NCI-H526 treated with DMSO at 0.1 percent for 48 hours (cell line): ENCODE results near the gene AMOTL1.

Source experiments
- DNase-seq: peaks from one replicate; lab custom pipeline; 2025; lab: John Stamatoyannopoulos, UW

AMOTL1 gene

DNA sequence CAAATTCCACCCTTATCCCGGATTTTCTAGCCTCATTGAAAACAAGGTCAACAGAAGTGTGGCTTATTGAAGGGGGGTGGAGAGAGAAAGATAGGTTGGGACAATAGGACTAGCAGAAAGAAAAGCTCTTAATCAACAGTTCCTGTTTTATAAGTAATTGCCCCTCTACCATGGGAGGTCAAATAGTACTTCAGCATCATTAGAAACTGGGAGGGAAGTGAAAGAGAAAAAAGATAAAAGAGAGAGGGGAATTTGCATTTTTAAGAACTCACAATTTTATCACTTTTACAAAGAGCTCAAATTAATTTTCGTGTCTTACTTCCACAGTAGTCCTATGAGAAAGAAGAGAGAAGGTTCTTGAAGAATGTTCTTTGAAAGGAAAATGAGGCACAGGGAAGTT is 89.2 kb downstream of the AMOTL1 start:
- DNase-seq = no peak

DNA sequence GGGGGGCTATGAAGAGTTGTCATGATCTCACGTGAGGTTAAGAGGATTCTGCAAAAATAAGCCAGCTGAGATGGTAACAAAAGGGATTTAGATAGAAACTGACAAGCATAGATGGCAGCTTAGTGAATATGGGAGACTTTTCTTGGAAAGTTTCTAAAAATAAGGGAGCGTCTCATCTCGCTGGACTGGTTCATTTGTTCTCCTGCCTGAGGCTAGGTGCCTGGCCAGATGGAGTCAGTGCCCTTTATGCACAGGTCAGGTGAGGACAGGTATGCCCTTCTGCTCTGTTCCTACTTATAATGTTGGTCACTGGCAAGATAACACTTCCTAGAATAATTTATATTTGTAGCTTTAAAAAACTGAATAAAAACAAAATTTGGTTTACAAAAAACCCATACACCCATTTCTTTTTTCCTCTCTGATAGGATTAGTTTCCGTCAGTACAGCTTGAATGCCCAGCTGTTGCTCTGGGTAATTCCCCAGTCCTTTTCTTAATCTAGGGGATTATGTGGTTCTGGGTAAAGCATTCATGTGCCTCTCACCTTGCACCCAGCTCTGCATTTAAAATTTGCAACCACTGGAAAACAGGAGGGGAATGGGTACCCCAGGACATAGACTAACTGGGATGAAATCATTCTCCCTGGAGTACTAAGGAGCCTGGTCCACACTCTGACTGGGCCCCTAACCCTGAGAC is 90.0 kb downstream of the AMOTL1 start:
- no peak for DNase-seq

DNA sequence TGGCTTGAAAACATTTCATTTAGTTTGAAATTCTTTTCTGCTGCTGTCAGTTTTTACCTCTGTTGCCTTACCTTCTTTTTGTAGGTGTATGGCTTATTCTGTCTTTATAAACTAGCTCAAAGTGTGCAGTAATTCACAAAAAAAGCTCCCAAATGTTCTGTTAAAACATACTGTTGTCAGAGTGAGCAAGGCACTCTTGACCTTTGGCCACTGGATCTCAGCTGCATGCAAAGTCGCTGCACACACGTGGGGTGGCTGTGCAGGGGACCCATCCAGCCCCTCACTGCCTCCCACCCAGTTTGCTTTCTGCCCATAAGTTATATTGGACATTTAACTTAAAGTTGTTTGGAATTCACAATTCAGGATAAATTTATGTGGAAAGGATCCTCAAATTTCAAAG is 92.2 kb downstream of the AMOTL1 start:
- no peak for DNase-seq

DNA sequence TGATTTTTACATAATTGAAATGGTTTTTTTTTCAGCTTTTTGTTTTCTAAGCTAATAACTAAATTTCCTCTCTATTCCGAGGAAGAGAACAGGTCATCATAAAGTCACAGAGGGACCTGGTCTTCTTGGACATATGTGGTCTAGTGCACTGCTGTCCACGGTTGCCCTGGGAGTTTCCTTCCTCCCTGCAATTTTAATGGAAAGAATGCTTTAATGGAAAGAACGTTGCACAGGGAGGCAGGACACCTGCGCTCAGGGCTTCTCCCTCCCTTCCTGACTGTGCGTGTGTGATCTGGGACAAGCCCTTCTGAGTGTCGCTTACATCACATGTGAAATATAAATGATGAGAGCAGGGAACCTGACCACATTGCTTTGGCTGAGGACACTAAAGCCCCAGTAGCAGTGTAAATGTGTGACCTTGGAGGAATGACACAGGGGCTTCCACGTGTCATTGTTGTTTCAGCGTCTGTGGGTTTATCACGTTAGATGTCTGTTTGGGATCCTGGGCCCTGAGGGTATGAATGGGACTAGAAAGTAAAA is 93.2 kb downstream of the AMOTL1 start:
- DNase-seq = no peak

DNA sequence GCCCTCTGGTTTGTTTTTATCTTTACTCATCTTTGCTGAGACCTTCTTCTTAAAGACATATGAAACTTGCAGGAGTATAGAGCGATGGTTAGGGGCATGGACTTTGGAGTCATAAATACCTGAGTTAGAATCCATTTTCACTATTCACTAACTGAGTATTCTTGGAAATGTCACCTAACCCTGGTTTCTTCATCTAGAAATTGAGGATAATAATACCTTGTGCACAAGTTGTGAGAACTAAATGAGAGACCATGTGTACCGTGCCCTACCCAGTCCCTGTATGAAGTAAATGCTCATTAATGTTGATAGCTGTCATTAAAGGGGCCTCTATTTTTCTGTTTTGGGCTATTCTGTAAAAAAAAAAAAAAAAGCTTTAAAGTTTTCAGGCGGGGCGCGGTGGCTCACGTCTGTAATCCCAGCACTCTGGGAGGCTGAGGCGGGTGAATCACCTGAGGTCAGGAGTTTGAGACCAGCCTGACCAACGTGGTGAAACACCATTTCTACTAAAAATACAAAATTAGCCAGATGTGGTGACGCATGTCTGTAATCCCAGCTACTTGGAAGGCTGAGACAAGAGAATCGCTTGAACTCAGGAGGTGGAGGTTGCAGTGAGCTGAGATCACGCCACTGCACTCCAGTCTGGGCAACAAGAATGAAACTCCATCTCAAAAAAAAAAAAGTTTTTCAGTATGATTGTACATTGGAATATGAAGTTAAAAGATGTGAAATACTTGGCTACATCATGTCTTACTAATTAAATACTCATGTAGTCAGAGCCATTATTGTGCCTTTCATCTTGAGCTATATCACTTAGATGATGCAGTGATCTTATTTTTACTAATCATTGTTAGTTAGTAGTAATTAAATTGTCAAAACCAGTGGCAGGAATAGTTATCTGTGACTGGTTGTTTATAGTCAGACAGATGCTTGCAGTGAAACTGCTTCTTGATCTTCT is 95.0 kb downstream of the AMOTL1 start:
- no peak for DNase-seq

DNA sequence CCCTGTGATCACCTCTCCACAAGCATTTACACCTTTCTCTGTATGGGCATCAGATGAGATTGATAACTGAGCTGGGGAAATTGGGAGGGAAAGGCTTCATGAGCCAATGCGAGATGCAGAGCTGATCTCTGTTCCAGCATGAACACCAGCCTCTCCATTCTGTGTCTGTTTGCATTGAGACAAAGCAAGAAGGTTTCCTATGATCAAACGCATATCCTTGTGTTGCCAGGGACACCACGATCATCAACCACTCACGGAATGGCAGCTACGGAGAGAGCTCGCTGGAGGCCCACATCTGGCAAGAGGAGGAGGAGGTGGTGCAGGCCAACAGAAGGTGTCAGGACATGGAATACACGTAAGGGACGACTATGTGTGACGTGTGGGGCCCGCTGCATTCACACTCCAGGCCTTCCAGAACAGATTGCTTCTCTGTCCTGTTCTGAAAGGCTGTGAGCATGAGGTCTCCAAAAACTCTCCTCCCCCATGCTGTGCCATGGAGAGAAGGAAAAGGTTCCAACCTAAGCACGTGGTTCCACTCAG is 96.4 kb downstream of the AMOTL1 start:
- DNase-seq = no peak

DNA sequence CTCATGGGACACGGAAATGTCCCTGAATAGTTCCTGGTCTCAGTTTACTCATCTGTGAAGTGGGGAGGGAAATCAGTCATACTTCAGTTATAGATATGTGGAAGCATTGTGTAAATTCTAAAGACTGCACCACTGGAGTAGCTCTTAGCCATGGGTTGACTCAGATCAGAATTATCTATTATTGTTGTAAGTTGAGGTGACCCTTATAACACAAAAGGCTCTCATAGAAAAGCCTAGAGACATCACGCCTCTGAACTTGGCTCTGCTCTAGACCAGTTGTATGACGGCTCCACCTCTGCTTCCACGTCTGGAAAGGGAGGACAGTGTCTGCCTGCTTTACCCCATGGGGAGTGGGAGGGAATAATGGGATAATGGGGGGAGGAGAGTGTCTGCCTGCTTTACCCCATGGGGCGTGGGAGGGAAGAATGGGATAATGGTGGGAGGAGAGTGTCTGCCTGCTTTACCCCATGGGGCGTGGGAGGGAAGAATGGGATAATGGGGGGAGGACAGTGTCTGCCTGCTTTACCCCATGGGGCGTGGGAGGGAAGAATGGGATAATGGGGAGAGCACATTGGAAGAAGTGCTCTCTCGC is 98.2 kb downstream of the AMOTL1 start:
- no peak for DNase-seq

DNA sequence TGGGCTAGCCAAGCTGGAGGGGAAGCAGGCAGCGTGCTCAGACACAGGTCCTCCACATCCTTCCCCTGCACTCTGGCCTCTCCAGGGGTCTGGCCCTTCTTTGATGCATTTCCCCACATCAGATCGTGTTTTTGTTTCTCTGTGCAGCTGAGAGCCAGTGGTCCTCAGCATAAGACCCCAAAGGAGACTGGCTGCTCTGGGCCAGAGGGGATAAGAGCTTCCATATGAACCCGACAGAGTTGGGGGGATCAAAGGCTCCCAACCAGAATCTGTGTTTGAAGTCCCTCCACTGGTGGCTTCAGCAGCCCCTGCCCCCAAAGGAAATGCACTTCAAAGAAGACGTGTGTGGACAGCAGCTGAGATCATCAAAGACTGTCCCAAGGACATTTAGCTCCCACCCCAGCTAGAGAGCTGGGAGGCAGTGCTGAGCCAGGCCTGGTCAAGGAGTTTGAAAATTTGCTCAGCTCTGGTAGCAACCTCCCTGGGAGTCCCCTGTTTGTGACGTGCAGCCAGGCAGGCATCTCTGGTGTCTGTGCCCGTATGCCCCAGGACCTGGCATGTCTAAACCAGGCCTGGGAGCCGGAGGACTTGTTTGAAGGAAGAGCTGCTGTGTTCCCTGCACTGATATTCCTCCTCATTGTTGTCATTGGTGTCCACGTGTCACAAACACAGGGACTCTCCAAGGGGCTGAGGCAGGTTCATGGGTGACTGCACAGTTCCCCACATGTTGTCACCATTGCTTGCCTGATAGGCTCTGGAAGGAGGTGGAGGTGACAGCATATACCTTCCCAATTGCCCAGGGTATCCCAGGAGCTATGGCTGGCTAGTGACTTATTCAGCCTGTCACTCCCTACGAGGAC is 99.0 kb downstream of the AMOTL1 start:
- DNase-seq = no peak

DNA sequence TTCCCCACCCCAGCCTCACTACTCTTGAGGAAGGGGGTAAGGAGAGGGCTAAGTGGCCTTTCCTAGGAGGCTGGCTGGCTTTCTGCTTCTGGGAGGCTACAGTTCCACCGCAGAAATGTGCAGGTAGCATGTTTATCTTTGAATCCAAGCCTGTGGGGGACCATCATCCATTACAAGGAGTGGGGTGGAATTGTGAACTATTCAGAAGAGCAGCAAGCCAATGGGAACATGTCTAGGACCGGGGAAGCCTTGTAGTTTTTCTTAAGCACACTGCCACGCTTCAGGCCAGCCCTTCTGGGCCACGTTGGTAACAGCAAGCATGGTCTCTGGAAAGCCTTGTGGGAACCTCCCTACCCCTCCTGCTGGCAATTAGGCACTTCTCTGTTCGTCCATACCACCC is 100.3 kb downstream of the AMOTL1 start:
- no peak for DNase-seq

DNA sequence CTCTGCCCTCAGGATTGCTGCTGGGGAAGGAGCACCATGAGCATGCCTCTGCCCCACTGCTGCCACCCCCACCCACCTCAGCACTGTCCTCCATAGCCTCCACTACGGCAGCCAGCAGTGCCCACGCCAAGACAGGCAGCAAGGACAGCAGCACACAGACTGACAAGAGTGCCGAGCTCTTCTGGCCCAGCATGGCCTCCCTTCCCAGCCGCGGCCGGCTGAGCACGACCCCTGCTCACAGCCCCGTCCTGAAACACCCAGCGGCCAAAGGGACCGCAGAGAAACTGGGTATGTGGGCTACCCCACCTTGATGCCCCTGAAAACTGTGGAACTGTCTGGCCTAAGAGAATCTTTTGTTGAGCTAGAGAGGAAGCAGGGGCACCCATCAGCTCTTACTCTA is 101.0 kb downstream of the AMOTL1 start:
- DNase-seq = no peak

DNA sequence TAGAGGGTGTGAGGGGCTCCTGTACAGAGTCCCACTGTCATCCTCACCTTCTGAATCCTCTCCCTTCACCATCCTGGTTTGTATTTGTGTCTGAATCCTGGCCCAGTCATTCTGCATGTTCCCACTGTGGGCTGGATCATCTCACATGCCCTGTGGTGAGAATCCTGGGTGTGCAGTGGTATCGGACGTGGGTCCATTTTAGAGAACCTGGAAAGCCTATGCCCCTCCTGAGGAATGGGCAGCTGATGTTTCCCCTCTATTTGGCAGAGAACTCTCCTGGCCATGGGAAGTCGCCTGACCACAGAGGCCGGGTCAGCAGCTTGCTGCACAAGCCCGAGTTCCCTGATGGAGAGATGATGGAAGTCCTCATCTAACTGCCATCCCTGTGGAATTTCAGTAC is 102.3 kb downstream of the AMOTL1 start:
- DNase-seq = no peak

DNA sequence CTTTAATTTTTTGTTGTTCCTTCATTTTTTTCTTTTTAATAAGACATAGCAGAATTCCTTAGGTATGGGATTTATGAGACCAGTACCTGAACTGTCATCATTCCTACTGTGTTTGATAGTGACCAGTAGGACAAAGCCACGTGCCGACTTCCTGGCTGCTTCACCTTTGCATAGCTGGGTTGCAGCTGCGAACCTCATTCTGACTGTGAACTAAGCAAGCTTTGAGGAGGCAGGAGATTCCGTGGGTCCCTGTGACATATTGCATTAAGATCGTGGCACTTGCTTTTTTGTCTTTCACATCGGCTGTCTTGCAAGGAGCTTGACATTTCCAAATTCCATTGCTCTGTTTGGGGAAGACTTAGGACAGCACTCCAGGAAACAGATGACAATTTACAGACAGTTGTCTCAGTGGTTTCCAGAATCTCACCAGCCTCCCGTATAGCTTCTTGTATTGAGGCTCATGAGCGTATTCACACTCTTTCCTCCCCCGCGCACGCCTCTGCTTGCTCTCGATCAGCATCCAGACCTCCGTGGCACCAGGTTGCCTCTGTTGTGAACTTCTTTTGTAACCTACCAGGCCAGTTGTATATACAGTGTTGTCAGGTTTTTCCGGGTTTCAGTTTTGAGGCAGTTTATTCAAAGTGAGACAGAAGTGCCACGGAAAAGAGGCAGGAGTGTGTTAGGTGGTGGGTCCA is 103.5 kb downstream of the AMOTL1 start:
- DNase-seq = no peak

DNA sequence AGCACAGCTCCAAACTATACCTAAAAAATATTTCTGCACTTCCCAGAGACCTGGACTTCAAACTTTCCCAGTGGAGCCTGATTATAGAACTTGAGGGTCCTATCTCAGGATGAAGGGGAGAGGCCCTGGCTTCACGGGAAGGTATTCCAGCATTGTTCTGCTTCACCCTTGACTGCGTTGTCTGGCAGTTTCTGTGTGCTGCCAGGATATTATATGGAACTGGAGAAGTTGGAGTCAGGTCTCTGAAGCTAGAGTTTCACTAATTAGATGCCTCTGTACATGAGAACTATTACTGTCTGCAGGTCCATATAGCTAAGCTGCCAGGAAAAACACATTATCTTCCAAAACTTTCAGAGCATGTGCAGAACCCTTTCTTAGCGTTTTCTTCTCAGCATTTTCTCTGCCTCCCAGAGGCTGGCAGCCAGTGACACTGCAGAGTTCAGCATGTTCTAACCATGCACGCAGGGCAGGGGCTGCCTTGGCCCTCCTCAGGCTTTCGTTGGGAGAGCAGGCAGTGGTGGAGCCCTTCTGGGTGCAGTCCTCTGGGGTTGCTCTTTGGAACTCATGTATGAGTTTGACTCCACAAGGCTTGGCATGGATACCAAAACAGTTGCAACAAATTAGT is 105.9 kb downstream of the AMOTL1 start:
- DNase-seq = no peak

DNA sequence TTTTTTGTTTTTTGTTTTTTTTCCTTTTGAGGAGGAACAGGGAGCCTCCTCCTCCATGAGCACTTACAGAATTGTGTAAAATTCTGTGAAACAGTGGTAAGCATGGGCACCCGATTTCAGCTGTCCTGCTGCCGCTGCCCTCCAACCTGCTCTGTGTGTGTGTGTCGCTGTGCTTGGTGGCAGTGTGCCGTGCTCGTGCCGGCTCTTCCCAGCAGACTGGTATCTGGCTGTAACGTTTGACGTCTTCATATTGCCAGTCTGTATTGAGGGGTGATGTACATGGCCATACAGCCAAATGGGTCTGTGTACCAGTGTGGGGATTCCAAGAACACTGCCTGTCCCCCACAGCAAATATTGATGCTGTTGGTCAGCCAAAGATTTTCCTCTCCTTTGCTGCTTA is 108.1 kb downstream of the AMOTL1 start:
- no peak for DNase-seq

DNA sequence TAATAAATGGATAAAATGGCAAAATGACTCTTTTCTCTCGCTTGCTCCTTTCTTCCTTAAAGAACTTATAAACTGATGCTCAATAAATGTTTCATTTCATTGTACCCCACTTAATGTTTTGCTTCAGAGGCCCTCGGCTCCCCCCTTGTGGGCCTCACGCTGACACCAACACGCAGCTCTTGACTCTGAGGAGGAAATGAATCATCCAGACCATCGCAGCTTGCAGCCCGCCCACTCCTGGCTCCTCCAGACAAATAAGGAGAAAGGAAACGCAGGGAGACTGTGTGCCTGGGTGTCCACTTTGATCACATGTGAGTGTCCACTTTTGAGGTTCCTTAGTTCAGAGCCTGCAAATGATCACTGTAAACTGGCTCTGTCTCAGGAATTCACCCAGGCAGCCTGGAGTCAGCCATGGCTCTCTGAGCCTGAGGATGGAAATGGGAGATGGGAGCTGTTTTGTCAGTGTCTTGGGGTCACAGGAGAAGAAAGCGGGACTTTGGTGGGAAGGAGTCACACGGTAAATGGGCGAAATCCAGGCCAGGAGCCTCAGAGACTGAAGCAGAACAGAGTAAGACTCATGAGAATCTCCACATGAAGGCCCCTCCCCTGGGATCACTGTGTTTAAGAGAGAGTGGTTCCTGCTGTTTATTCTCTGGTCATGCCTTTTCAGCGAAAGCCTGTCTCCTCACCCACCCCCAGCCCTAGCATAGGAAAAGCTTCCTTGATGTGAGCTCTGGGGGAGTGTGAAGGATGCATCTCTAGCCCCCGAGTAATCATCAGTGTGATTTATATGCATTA is 108.7 kb downstream of the AMOTL1 start:
- no peak for DNase-seq

DNA sequence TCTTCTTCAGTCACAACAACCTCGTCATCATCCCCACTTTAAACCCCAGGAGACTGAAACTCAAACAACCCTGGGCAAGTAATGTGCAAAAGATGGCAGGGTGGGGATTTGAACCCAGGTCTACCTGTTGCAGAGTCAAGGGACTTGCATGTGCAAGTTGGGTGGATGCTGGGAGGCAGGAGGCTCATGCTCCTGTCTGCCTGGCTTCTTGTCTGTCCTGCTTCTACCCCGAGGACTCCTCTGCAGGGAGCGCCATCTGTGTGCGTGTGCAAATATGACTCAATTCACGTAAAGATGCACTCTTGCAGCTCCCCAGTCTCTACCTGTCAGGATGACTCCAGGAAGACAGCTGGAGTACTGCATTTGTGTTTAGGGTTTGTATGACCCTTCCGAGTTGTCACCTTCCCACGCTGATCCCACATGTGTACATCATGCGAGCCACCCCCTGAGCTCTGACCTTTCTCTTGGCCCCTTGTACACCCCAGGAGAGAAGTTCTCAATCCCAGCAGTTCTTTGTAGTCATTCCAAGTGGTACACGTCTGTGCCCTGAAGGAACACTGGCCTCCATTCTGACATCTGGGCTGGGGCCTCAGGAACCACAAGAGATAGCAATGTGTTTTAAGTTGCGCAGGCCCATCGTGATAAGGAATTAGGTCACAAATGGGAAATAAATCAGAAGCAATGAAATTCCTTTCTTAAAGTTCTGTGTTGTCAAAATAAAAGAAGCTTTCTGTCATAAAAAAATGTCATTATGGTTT is 109.5 kb downstream of the AMOTL1 start:
- no peak for DNase-seq

DNA sequence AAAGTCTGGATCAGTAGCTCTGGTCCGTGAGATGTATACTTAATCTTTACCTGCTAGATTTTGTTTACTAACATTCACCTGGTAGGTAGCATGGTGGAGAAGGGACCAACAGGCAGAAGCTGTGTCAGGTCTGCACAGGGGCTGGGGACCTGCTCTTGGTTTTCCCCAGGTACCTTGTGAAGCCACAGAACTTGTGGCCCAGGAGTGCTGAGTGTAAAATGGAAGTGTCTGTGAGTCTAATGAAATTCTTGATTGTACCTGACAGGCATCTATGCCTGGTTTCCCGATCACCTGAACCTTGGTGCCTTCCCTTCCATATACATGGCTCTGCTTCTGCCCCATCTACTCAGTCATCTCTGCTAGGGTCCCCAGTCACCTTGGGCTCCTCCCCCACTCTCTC is 110.8 kb downstream of the AMOTL1 start:
- DNase-seq = no peak

DNA sequence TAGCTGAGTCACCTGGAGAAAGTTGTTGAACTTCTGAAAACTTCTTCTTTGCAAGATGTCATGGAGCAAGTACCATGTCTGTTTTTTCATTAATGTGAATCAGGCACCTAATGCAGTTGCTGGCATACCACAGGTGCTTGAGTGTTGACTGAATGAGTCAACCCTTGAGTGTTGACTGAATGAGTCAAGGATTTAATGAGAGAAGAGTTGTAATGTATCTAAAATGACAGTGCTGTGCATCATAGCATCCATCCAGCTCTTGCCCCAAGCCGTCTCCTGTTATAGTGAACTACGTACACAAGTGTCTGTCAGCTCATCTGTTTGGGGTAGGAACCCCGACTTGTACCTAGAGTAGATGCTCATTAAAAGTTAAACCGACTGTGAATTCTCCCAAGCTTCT is 112.1 kb downstream of the AMOTL1 start:
- DNase-seq = no peak

DNA sequence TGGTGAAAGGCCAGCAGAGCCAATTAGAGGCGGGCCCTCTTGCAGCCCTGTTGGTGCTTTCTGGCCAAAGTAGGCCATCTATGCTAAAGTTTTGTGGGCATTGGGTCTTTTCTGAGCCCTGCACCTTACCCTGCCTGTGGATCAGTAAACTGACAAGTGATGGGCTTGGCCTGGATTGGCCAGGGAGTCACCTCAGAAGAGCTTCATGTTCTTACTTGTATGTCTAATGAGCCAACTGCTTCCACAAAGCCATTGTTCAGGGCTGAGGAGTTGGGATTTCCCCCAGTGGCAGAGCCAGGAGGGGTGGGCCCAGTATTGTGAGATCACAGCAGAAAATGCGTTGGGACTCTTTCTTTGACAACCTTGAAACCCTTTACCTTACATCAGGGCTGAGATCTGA is 114.8 kb downstream of the AMOTL1 start:
- DNase-seq = no peak
